Fibroblast of peridontal ligament (primary cell): ENCODE measurements around the gene IL17B.
A peak's percentile ranks its signal among the peaks of the same experiment; 100 is the strongest.

Experiments
- DNase-seq: peaks from one replicate; pipeline ENCODE4 v3.0.0-alpha.2; 2010; ENCODE audit errors: extremely low read depth

Gene IL17B

GRCh38 chr5:149415066-149415967, 36.2 kb upstream of the IL17B start:
- no peak for DNase-seq

- DNase-seq: peak; percentile 73
These were observed 35.4 kb upstream of the IL17B start for GRCh38 chr5:149414405-149415065.

- no peak for DNase-seq
These were observed 34.6 kb upstream of the IL17B start for GRCh38 chr5:149413477-149414210.

GRCh38 chr5:149412783-149413476, 33.8 kb upstream of the IL17B start:
- no peak for DNase-seq

GRCh38 chr5:149411738-149412519, 32.8 kb upstream of the IL17B start:
- DNase-seq: no peak

GRCh38 chr5:149410721-149411432, 31.8 kb upstream of the IL17B start:
- peak; percentile 68 for DNase-seq

- DNase-seq: no peak
These were observed 31.0 kb upstream of the IL17B start for GRCh38 chr5:149410071-149410470.

GRCh38 chr5:149409268-149409948, 30.3 kb upstream of the IL17B start:
- DNase-seq: peak; percentile 56

GRCh38 chr5:149408252-149409099, 29.4 kb upstream of the IL17B start:
- peak; percentile 24 for DNase-seq

GRCh38 chr5:149407323-149408251, 28.5 kb upstream of the IL17B start:
- no peak for DNase-seq

GRCh38 chr5:149406979-149407306, 27.9 kb upstream of the IL17B start:
- no peak for DNase-seq

- peak; percentile 98 for DNase-seq
These were observed 27.3 kb upstream of the IL17B start for GRCh38 chr5:149406203-149406978.

- no peak for DNase-seq
These were observed 26.6 kb upstream of the IL17B start for GRCh38 chr5:149405550-149406202.

GRCh38 chr5:149404746-149405549, 25.9 kb upstream of the IL17B start:
- peak; percentile 86 for DNase-seq

GRCh38 chr5:149403923-149404745, 25.0 kb upstream of the IL17B start:
- DNase-seq: peak; percentile 93
